ENCODE results near the gene STK24.

DNA sequence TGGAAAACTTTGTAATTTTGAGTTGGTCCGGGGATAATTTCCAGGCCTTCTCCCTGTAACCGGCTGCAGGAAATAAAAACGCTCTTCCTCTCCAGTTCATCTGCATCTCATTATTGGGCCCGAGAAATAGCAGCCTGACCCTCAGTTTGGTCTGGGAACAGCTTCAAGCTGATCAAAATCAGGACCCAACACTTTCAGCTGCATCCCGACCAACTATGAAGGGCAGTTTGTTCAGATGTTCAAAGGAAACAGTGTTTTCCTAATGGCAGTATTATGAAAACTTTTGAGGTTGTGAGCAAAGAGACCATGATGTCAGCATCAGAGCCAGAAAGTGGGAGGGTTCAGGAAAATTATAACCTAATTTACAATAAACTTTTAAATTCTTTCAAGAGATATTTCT is 35.7 kb downstream of the STK24 start:
- TF ChIP-seq EP300 (IDR thresholded peaks at IDR 0.05) (no peak), POLR2A (IDR thresholded peaks at IDR 0.05) (no peak)
- TF ChIP-seq, protein P1, sequence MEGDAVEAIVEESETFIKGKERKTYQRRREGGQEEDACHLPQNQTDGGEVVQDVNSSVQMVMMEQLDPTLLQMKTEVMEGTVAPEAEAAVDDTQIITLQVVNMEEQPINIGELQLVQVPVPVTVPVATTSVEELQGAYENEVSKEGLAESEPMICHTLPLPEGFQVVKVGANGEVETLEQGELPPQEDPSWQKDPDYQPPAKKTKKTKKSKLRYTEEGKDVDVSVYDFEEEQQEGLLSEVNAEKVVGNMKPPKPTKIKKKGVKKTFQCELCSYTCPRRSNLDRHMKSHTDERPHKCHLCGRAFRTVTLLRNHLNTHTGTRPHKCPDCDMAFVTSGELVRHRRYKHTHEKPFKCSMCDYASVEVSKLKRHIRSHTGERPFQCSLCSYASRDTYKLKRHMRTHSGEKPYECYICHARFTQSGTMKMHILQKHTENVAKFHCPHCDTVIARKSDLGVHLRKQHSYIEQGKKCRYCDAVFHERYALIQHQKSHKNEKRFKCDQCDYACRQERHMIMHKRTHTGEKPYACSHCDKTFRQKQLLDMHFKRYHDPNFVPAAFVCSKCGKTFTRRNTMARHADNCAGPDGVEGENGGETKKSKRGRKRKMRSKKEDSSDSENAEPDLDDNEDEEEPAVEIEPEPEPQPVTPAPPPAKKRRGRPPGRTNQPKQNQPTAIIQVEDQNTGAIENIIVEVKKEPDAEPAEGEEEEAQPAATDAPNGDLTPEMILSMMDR (IDR thresholded peaks at IDR 0.05): no peak

Data from tibial nerve (tissue), 4 donors.